ENCODE measurements around the gene C11orf86. TPM values are rescaled to one million over a fixed set of nuclear protein-coding genes. Genes with fewer than 3 reads are reported as not detected.
"Not testable (repeated sequence)": the region's sequence is repeated elsewhere in the genome, so short reads cannot be mapped to it uniquely, and the experiment has no call there.

Gene C11orf86
- total RNA-seq, 4 donors from 2014 or later: 81.7 to 439 (median 153) TPM

- Histone ChIP-seq H3K9me3 (no peaks in the 10 kb centered on the region), H3K4me1 (no peaks in the 10 kb centered on the region), H3K27ac (no peak overlapping the region), H3K4me3 (no peak overlapping the region), H3K36me3 (no peaks in the 10 kb centered on the region), H3K27me3 (no peaks in the 10 kb centered on the region)
- TF ChIP-seq POLR2A (IDR thresholded peaks at IDR 0.05) (no peak), CTCF (IDR thresholded peaks at IDR 0.05) (no peak)
- no peak for DNase-seq
Observed at GRCh38 chr11:66999555-66999954, 24.5 kb downstream of the C11orf86 start.

GRCh38 chr11:67001332-67001731 is 26.2 kb downstream of the C11orf86 start:
- Histone ChIP-seq H3K4me1 (no peaks in the 10 kb centered on the region), H3K9me3 (no peaks in the 10 kb centered on the region), H3K4me3 (no peak overlapping the region), H3K27me3 (no peaks in the 10 kb centered on the region), H3K36me3 (no peaks in the 10 kb centered on the region), H3K27ac (no peak overlapping the region)
- TF ChIP-seq POLR2A (IDR thresholded peaks at IDR 0.05) (no peak), CTCF (IDR thresholded peaks at IDR 0.05) (no peak)
- DNase-seq: no peak

- H3K27ac ChIP-seq: no peak overlapping the region
- no peaks in the 10 kb centered on the region for H3K4me1 ChIP-seq
- no peaks in the 10 kb centered on the region for H3K27me3 ChIP-seq
- no peak overlapping the region for H3K4me3 ChIP-seq
- TF ChIP-seq POLR2A (IDR thresholded peaks at IDR 0.05): no peak
- no peak for TF ChIP-seq CTCF (IDR thresholded peaks at IDR 0.05)
- H3K9me3 ChIP-seq: no peaks in the 10 kb centered on the region
- H3K36me3 ChIP-seq: no peaks in the 10 kb centered on the region
- DNase-seq: no peak
Observed at GRCh38 chr11:67002297-67002913, 27.3 kb downstream of the C11orf86 start.

- no peaks in the 10 kb centered on the region for H3K4me1 ChIP-seq
- no peaks in the 10 kb centered on the region for H3K27me3 ChIP-seq
- H3K27ac ChIP-seq: no peak overlapping the region
- no peak overlapping the region for H3K4me3 ChIP-seq
- no peaks in the 10 kb centered on the region for H3K9me3 ChIP-seq
- no peak for TF ChIP-seq POLR2A (IDR thresholded peaks at IDR 0.05)
- no peak for TF ChIP-seq CTCF (IDR thresholded peaks at IDR 0.05)
- H3K36me3 ChIP-seq: no peaks in the 10 kb centered on the region
- no peak for DNase-seq
Observed at GRCh38 chr11:67002921-67003411, 27.9 kb downstream of the C11orf86 start.

- not testable (repeated sequence) for H3K9me3 ChIP-seq, DNase-seq, H3K27ac ChIP-seq, H3K36me3 ChIP-seq, H3K4me3 ChIP-seq, H3K4me1 ChIP-seq, H3K27me3 ChIP-seq
Observed at GRCh38 chr11:67005200-67005599, 30.1 kb downstream of the C11orf86 start.

- Histone ChIP-seq H3K36me3 (no peaks in the 10 kb centered on the region), H3K4me1 (no peaks in the 10 kb centered on the region), H3K4me3 (no peak overlapping the region), H3K27me3 (no peaks in the 10 kb centered on the region), H3K27ac (no peak overlapping the region), H3K9me3 (no peaks in the 10 kb centered on the region)
- DNase-seq: no peak
- TF ChIP-seq CTCF (IDR thresholded peaks at IDR 0.05) (no peak), POLR2A (IDR thresholded peaks at IDR 0.05) (no peak)
Observed at GRCh38 chr11:67006029-67006884, 31.2 kb downstream of the C11orf86 start.
